A549 (cell line): ENCODE data around the gene TASP1. TPM values are rescaled to one million over a fixed set of nuclear protein-coding genes. Genes with fewer than 3 reads are reported as not detected.
A peak's percentile ranks its signal among the peaks of the same experiment; 100 is the strongest.

Source experiments
- ATAC-seq, 2 experiments: fragments of 200-7000 bp in 1 of 2; fragments of >200 bp in 1 of 2; cut with Nextera tagmentation in 1 of 2; cut with Tn5 transposase in 1 of 2; 3 replicates each; pipeline versions ENCODE4 v1.8.0 to v1.9.1; 2018 to 2020; ENCODE audit warnings: mild to moderate bottlenecking in 1 of 2, moderate library complexity in 1 of 2
- CTCF ChIA-PET: fragments of 300-600 bp; sonication (Branson Sonifier 250); formaldehyde crosslinking; extraction: SDS; loops from one replicate; lab custom pipeline; 2021; ENCODE audit warnings: antibody characterized with exemption, inconsistent platforms; lab: Yijun Ruan, JAX
- POLR2A ChIA-PET: fragments of 350-600 bp; formaldehyde crosslinking; extraction: SDS; loops from one replicate; lab custom pipeline; 2021; ENCODE audit warnings: antibody characterized with exemption, inconsistent platforms; lab: Yijun Ruan, JAX
- DNase-seq, 2 experiments: peaks; one replicate each; pipeline versions ENCODE4 v3.0.0 to v3.0.0-alpha.2; 2011 to 2016; ENCODE audit warnings: low read depth in 1 of 2, low spot score in 1 of 2
- FAIRE-seq: peaks from 2 replicates; lab custom pipeline; 2011; peaks lifted over from hg19 to GRCh38; lab: Jason Lieb, UNC
- H3K27ac ChIP-seq, 2 experiments: fragments of >200 bp; sonication (Bioruptor Twin); formaldehyde crosslinking; 3 replicates each; pipeline ENCODE4 v1.5.1; 2016 to 2017
- H3K4me1 ChIP-seq: fragments of >200 bp; sonication (Bioruptor Twin); formaldehyde crosslinking; 3 replicates; pipeline ENCODE4 v1.6.1; 2016
- H3K4me2 ChIP-seq: fragments of >200 bp; sonication (Bioruptor Twin); formaldehyde crosslinking; 3 replicates; pipeline ENCODE4 v1.6.1; 2016
- H3K4me3 ChIP-seq: fragments of >200 bp; sonication (Bioruptor Twin); formaldehyde crosslinking; 3 replicates; pipeline ENCODE4 v1.5.1; 2016
- H3K9me3 ChIP-seq: fragments of >200 bp; sonication (Bioruptor Twin); formaldehyde crosslinking; 3 replicates; pipeline ENCODE4 v1.6.1; 2016
- BCL3 ChIP-seq: fragments of >200 bp; sonication (Bioruptor Twin); formaldehyde crosslinking; IDR thresholded peaks from 3 replicates; pipeline ENCODE4 v1.6.1; 2016
- CHD2 ChIP-seq: fragments of 150-350 bp; IDR thresholded peaks from 2 replicates; pipeline ENCODE4 v1.6.1; 2014; ENCODE audit warnings: low read length; ENCODE audit not compliant: partially characterized antibody
- E2F6 ChIP-seq: IDR thresholded peaks from 2 replicates; pipeline ENCODE4 v1.6.1; 2012; ENCODE audit warnings: low read depth, borderline replicate concordance
- EHF ChIP-seq: fragments of 250-450 bp; sonication (Bioruptor Pico); IDR thresholded peaks from 2 replicates; pipeline ENCODE4 v1.5.0; 2020; ENCODE audit warnings: mild to moderate bottlenecking
- ESRRA ChIP-seq: fragments of 150-350 bp; IDR thresholded peaks from 2 replicates; pipeline ENCODE4 v1.6.1; 2014; ENCODE audit warnings: mild to moderate bottlenecking, low read length, borderline replicate concordance
- FOSB ChIP-seq: fragments of 250-450 bp; sonication (Bioruptor Pico); IDR thresholded peaks from 2 replicates; pipeline ENCODE4 v1.5.0; 2020; ENCODE audit warnings: mild to moderate bottlenecking, moderate library complexity
- FOSL2 ChIP-seq, 2 experiments: fragments of 450-650 bp in 1 of 2; fragments of >200 bp in 1 of 2; sonication (Bioruptor Twin) in 1 of 2; formaldehyde crosslinking; IDR thresholded peaks; 2 replicates each; pipeline versions ENCODE4 v1.5.0 to v1.6.1; 2016 to 2020; ENCODE audit warnings: mild to moderate bottlenecking in 1 of 2, moderate library complexity in 1 of 2
- HDAC2 ChIP-seq: fragments of 200-600 bp; sonication (generic); IDR thresholded peaks from 2 replicates; pipeline ENCODE4 v1.6.1; 2016
- HES2 ChIP-seq: fragments of >200 bp; sonication (Bioruptor Twin); formaldehyde crosslinking; IDR thresholded peaks from 2 replicates; pipeline ENCODE4 v1.6.1; 2016
- HOXB13 ChIP-seq: fragments of 250-450 bp; sonication (Bioruptor Pico); IDR thresholded peaks from 2 replicates; pipeline ENCODE4 v1.5.0; 2020; ENCODE audit warnings: low read depth, mild to moderate bottlenecking, moderate library complexity
- POLR2AphosphoS2 ChIP-seq: conservative IDR thresholded peaks from 2 replicates; pipeline ENCODE4 v1.6.1; 2012; ENCODE audit warnings: low read length, improper control_type of control experiment, inconsistent platforms
- RAD21 ChIP-seq, 2 experiments: fragments of >200 bp in 1 of 2; sonication (Bioruptor Twin) in 1 of 2; formaldehyde crosslinking in 1 of 2; IDR thresholded peaks in 1 of 2; conservative IDR thresholded peaks in 1 of 2; 2 replicates in 1 of 2; 3 replicates in 1 of 2; pipeline ENCODE4 v1.6.1; 2012 to 2018; ENCODE audit warnings: inconsistent platforms in 1 of 2
- RARB ChIP-seq: fragments of 250-450 bp; sonication (Bioruptor Pico); IDR thresholded peaks from 2 replicates; pipeline ENCODE4 v1.8.0; 2021; ENCODE audit warnings: mild to moderate bottlenecking, moderate library complexity
- SMC3 ChIP-seq: fragments of >200 bp; sonication (Bioruptor Twin); formaldehyde crosslinking; IDR thresholded peaks from 3 replicates; pipeline ENCODE4 v1.6.1; 2018; ENCODE audit warnings: inconsistent platforms
- SREBF2 ChIP-seq: fragments of 450-650 bp; IDR thresholded peaks from 2 replicates; pipeline ENCODE4 v1.6.1; 2014; ENCODE audit warnings: mild to moderate bottlenecking, moderate library complexity
- USF2 ChIP-seq: fragments of 450-650 bp; IDR thresholded peaks from 2 replicates; pipeline ENCODE4 v1.6.1; 2014; ENCODE audit warnings: antibody characterized with exemption
- ZC3H11A ChIP-seq: fragments of 450-650 bp; IDR thresholded peaks from 2 replicates; pipeline ENCODE4 v1.6.1; 2014; ENCODE audit warnings: antibody characterized with exemption, mild to moderate bottlenecking
- ZFP36 ChIP-seq: fragments of 450-650 bp; IDR thresholded peaks from 2 replicates; pipeline ENCODE4 v1.6.1; 2014; ENCODE audit warnings: borderline replicate concordance; ENCODE audit not compliant: partially characterized antibody
- ZSCAN20 ChIP-seq: fragments of 250-450 bp; sonication (Bioruptor Pico); IDR thresholded peaks from 2 replicates; pipeline ENCODE4 v1.8.0; 2022; ENCODE audit warnings: mild to moderate bottlenecking, moderate library complexity
- WGBS: methylation state at CpG from one replicate; pipeline ENCODE4 v1.1.6; 2017; ENCODE audit errors: missing lambda C conversion rate; 5-methylcytosine and 5-hydroxymethylcytosine counted together
- polyA plus RNA-seq, 4 experiments: library from polyadenylated mRNA; depleted of rRNA in 3 of 4; stranded (reverse); fragments of >200 nt; fragmentation: RNase III in 1 of 4; extraction: RNeasy Plus Mini Kit Qiagen cat#74134 plus additional on column Dnase treatment in 1 of 4; gene quantifications; 2 replicates in 3 of 4; 3 replicates in 1 of 4; pipeline ENCODE4 v1.2.3, GENCODE V29; 2011 to 2017

The TASP1 gene
- polyA plus RNA-seq, 2 of the 4 experiments (the other 2 are of a cell fraction), result 9.5 to 18.2 TPM

GRCh38 chr20:13613917-13614316 is 24.8 kb downstream of the TASP1 start:
- CTCF ChIA-PET, result interaction anchor here (1.5 to 2.0 kb wide), 2 partner anchors 10 to 67 kb away, joined by 4 to 5 read pairs; no protein-coding TSS in a partner anchor
- Histone ChIP-seq H3K27ac (no peak overlapping the region), H3K9me3 (no peaks in the 10 kb centered on the region), H3K4me2 (no peak overlapping the region), H3K4me3 (no peak overlapping the region), H3K4me1 (no peaks in the 10 kb centered on the region)
- no peak for TF ChIP-seq FOSL2 (IDR thresholded peaks at IDR 0.05)
- TF ChIP-seq FOSL2 (CRISPR knock-in tag; IDR thresholded peaks at IDR 0.05), result no peak
- no peak for TF ChIP-seq BCL3
- TF ChIP-seq E2F6, result no peak
- FAIRE-seq (peak; percentile 83), DNase-seq (no peak), ATAC-seq (no peak)
- POLR2A ChIA-PET, result no interaction called here

GRCh38 chr20:13611611-13612125 is 27.1 kb downstream of the TASP1 start:
- H3K27ac ChIP-seq, result no peak overlapping the region
- H3K4me3 ChIP-seq, result no peak overlapping the region
- FAIRE-seq, result no peak
- ChIA-PET POLR2A (no interaction called here), CTCF (interaction anchor here (0.7 to 1.5 kb wide), 4 partner anchors 35 to 335 kb away, joined by 3 to 8 read pairs (median 3); no protein-coding TSS in a partner anchor)
- TF ChIP-seq BCL3 (no peak), ZFP36 (no peak), EHF (CRISPR knock-in tag) (no peak), SMC3 (no peak), POLR2AphosphoS2 (no peak), HDAC2 (no peak), SREBF2 (no peak), HOXB13 (CRISPR knock-in tag) (no peak), HES2 (no peak), USF2 (no peak), CHD2 (no peak), ESRRA (no peak), ZC3H11A (no peak), ZSCAN20 (no peak), FOSB (no peak), RARB (no peak)
- no peak overlapping the region for H3K4me2 ChIP-seq
- H3K4me1 ChIP-seq, result no peaks in the 10 kb centered on the region
- DNase-seq, result no peak
- 91% methylated on average over 2 of the region's 2 CpGs for WGBS
- no peak for ATAC-seq
- no peaks in the 10 kb centered on the region for H3K9me3 ChIP-seq

- peak in 1 of 2 experiments; percentile 38 for DNase-seq
- ATAC-seq, result peak in 1 of 2 experiments; percentile 61; a peak in 2 of 6 replicates
- no peak for TF ChIP-seq BCL3
- peak in 1 of 2 experiments; percentile 24; a peak in 1 of 5 replicates for TF ChIP-seq RAD21 (conservative IDR thresholded peaks at IDR 0.05 in 1 of 2, IDR thresholded peaks at IDR 0.05 in 1 of 2)
- TF ChIP-seq, all 56 proteins: peak for 1
- no peak overlapping the region for H3K27ac ChIP-seq
- CTCF ChIA-PET, result interaction anchor here (1.1 to 1.5 kb wide), 2 partner anchors 158 to 162 kb away, joined by 3 read pairs; no protein-coding TSS in a partner anchor
- H3K4me1 ChIP-seq, result no peaks in the 10 kb centered on the region
- POLR2A ChIA-PET, result no interaction called here
- peak; percentile 49 for FAIRE-seq
- H3K9me3 ChIP-seq, result no peaks in the 10 kb centered on the region
- H3K4me3 ChIP-seq, result no peak overlapping the region
- H3K4me2 ChIP-seq, result no peak overlapping the region
- WGBS, result 95% methylated on average over 2 of the region's 2 CpGs
These were observed 28.5 kb downstream of the TASP1 start for GRCh38 chr20:13610184-13610583.
